ENCODE data around the gene C10orf62.
"Not testable (repeated sequence)": the region's sequence is repeated elsewhere in the genome, so short reads cannot be mapped to it uniquely, and the experiment has no call there.

Gene C10orf62, protein sequence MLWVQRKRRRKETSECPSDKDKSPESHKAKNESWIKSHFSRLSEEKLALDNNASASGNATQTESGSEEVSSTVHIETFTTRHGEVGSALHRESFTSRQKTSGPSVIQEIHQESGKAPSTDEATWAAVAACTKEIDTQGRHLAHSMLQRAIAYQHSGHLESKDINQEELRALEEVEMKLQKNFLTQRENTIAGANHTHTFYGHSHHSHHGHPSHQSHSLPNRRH

DNA sequence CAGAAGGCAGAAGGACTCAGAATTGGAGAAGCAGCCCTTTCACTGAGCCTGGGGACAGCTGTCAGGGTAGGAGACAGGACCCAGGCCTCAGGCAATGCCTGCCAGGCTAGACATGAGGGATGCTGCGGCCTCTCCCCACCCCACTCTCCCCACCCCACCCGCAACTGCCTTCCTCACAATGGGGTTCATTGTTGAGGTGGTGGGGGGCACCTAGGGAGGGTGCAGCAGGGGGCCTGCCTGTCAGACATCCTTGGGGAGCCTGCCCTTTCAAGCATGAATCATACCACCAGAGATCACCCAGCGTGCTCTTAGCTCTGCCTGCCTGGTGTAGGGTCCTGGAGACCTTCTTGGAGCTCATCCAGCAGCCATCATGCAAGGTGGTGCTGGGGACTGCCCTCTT is at the start of gene C10orf62:
Gene C10orf62, plus strand, starts transcription at position 243 of the 400 bp plus-strand sequence. CDS start 177 bp downstream, outside the sequence.
- no peak for DNase-seq (ENCODE audit: low spot score)

DNA sequence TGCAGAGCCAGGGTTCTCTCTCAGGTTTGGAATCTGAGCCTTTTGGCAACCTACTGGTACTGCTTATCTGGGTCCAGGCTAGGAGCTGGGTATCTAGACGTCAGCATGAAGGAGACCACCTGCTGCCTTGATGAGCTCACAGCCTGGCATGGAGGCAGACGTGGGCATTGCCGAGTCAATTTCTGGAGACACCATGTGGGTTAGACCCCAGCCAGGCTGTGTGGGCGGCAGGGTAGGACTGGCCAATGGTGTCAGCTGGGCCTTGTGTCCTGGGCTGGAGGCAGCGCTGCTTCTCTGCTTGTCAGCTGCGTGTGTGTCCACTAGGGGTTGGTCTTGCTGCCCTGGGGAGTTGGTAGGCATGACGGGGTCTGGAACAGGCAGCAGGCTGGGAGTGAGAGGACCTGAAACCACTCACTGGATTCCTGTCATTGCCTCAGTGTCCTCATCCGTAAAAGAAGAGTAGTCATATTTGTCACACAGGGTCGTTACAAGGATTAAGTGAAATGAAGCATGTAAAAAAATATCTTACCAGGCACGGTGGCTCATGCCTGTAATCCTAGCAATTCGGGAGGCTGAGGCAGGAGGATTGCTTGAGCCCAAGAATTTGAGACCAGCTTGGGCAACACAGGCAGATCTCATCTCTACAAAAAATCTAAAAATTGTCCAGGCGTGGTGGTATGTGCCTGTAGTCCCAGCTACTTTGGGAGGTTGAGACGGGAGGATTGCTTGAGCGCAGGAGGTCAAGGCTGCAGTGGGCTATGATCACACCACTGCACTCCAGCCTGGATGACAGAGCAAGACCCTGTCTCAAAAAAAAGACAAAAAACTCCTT is 48.6 kb upstream of the C10orf62 start:
- no peak for DNase-seq (ENCODE audit: low spot score)

- no peak for DNase-seq (ENCODE audit: low spot score)
These were observed 47.1 kb upstream of the C10orf62 start for GRCh38 chr10:97542169-97543024.

DNA sequence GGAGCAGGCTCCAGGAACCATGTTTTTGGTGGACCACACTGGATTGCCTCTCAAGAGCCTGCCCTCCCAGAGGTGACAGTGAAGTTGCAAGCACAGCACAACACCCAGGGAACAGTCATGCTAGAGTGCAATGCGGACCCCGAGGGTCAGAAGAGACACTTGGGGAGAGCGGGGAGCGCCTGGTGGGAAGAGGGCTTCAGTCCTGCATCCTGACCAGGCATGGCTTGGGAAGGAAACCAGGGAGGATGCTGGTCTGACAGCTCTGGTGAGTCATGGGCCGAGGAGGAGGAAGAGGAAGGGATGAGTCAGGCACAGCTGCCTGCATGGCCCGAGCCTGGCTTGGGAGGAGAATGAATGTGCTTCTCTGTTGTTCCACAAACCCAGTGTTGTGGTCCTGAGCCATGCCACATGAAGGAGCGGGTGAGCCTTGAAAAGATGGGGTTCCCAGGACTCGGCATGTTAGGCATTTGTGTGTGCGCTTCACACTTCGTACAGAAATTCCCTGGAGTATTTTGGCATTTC is 46.4 kb upstream of the C10orf62 start:
- peak; percentile 91 for DNase-seq (ENCODE audit: low spot score)

GRCh38 chr10:97546456-97547270 is 42.9 kb upstream of the C10orf62 start:
- DNase-seq (ENCODE audit: low spot score), result no peak

DNA sequence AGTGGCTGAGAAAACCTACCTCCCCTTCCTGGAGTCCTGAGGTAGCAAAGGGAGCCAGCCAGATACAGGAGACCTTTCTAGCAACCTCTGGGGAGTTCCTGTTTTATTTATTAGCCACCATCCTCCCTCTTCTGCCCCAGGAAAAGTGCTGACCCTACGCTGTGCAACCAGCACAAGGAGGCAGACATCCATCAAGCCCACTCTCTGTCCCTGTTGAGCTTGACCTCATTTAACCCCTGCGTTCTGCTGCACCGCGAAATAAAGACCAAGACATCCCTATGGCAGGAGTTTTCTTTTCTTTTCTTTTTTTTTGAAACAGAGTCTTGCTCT is 42.3 kb upstream of the C10orf62 start:
- DNase-seq (ENCODE audit: low spot score), result no peak

DNA sequence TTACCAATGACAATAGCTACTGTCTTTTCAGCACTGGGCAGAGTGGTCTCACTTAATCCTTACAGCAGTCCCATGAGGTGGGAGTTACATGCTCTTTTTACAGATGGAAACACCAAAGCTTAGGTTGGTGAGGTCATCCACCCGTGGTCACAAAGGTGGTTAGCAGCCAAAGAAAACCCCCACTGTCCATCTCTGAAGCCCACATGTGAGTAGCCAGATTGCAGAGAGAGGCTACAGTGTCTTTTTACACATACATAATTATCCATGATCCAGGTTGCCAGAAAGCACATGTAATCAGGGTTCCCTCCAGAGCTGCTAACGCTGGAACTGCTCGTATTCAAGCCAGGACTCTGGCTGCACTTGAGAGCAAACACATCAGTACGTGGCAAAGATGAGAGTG is 41.6 kb upstream of the C10orf62 start:
- DNase-seq (ENCODE audit: low spot score), result no peak

DNA sequence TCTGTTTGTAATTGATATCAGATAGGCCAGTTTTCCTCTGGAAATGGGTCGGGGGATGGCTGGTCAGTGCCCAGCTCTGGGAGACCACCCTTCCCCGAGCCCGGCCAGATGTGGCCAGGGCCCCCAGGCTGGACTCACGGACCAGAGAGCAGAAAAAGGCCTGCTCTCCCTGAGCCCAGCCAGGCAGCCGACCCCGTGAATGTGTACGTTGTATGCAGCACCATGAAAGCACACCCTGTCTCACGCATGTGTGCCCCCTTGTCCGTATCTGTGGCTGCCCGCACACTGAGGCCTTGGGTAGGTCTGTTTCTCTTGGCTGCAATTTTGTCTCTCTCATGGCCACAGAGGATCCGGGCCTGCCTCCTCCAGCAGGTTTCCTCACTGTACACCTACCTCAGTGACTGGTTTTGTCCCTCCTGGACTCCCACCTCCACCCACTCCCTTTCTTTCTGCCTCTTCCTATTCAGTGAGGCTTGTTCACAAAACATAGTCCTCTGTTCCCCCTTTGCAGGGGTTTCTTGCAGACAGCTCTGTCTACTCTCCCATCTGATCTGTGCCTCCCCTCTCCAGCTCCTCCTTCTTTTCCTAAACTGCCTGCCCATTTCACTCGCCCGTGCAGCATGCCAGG is 40.6 kb upstream of the C10orf62 start:
- no peak for DNase-seq (ENCODE audit: low spot score)

DNA sequence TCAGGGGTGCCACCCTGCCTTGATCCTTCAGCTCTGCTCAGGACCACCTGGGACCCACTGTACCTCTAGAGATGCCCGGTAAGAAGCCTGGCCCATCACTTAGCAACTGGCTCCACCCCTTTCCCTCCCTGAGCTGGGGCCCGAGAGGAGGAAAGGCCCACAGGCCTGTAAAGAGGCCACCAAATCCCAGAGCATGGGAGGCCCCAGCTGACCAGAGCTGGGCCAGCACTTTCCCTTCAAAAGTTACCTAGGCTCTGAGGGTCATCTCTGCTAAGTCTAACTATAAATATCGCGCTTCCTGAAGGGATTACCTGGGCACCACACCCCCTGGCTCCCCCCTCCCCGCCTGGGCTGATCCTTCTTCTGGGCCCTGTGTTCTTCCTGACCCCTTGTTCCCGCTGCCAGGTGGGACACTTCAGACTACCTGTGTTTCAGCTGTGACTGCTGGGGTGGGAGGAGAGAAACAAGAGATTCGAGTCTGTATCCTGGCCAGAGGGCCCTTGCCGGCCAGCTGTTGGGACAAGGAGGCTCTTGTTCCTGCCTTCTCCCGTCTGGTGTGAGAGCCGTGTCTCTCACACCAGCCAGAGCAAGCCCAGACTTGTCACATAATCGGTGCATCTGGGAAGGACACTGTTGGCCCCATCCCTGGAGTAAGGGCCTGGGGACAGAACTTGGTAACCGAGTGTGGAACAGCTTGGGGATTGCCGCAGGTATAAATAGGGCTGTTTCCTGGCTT is 39.8 kb upstream of the C10orf62 start:
- DNase-seq (ENCODE audit: low spot score), result peak; percentile 78

DNA sequence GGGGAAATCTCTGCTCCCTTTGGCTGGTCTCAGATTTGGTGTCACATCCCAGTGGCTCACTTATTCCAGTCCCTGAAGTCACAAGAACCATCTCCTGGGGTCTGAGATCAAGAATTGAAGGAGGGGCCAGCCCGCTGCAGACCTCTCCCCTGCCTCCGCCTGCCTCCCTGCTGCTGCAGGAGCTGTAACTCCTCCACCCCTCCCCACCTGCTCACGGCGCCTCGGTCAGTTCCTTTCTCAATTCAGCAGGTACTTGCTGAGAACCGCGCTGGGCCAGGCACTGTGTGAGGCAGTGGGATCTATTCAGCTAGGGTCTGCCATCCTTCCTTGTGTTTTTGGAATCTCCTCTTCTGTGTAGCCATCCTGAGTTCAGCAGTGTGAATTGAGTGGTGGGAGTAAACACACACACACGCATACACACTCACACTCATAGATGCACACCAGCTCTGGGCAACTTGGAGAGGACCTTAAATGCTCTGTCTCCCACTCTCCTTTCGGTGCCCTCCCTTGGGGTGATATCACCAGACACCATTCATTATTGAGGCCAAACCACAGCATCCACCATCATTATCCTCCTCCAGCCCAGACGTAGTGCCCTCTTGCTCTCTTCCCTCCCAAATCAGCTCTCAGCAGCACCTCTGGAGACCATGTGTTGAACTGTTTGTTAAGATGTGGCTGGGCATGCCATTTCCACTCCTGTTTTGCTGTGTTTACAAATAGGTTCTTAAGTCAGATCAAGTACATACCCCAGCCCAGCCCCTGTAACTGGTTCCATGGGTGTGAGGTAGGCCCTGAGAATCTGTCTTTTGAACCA is 39.0 kb upstream of the C10orf62 start:
- DNase-seq (ENCODE audit: low spot score), result no peak

GRCh38 chr10:97551271-97551670 is 38.2 kb upstream of the C10orf62 start:
- DNase-seq (ENCODE audit: low spot score), result no peak

- DNase-seq (ENCODE audit: low spot score), result peak; percentile 62
These were observed 35.9 kb upstream of the C10orf62 start for GRCh38 chr10:97553575-97554031.

DNA sequence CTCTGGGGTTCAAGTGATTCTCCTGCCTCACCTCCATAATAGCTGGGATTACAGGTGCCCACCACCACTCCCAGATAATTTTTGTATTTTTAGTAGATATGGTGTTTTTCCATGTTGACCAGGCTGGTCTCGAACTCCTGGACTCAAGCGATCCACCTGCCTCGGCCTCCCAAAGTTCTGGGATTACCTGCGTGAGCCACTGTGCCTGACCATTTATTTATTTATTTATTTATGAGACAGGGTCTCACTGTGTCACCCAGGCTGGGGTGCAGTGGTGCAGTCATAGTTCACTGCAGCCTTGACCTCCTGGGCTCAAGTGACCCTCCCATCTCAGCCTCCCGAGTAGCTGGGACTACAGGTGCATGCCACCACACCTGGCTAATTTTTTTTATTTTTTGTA is 35.2 kb upstream of the C10orf62 start:
- DNase-seq (ENCODE audit: low spot score), result not testable (repeated sequence)

DNA sequence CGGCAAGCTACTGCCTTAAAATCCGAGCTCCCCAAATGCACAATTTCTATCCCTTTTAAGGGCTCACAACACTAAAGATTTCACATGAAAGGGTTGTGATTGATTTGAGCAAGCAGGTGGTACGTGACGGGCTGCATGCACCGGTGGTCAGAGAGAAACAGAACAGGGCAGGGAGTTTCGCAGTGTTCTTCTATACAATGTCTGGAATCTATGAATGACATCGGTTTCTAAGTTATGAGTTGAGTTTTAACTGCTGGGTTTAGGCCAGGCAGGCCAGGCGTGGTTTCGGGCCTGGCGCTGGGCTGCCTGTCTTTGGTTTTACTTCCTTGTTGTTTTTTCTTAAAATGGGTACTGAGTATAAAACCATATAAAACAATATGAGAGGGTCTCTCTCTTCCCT is 34.0 kb upstream of the C10orf62 start:
- not testable (repeated sequence) for DNase-seq (ENCODE audit: low spot score)

DNA sequence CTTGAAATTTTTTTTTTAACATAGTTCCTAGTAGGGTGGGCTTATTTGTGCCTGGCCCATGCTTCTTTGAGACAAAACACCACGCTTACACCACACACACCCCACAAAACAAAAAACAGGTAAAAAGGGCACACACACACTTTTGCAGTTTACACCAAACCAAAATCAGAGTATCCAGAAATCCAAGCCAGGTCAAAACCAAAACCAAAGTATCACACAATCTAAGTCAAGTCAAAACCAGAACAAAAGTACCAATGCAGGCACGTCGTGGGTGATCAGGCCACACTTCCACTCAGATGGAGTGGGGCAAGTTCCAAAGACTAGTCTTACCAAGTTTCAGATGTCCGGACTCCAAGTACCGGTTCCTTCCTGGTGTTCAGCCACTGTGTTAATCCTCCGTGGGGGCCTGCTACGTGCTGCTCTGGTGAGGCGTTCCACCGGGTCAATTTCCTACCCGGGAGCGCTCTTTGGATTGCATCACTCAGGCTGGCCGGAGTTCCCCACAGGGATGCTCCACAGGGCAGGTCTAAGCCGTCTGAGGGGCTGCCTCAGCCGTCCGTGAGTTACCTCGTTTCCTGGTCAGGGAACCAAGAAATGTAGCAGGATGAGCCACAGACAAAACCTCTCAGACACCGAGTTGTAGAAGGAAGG is 28.7 kb upstream of the C10orf62 start:
- DNase-seq (ENCODE audit: low spot score), result not testable (repeated sequence)

DNA sequence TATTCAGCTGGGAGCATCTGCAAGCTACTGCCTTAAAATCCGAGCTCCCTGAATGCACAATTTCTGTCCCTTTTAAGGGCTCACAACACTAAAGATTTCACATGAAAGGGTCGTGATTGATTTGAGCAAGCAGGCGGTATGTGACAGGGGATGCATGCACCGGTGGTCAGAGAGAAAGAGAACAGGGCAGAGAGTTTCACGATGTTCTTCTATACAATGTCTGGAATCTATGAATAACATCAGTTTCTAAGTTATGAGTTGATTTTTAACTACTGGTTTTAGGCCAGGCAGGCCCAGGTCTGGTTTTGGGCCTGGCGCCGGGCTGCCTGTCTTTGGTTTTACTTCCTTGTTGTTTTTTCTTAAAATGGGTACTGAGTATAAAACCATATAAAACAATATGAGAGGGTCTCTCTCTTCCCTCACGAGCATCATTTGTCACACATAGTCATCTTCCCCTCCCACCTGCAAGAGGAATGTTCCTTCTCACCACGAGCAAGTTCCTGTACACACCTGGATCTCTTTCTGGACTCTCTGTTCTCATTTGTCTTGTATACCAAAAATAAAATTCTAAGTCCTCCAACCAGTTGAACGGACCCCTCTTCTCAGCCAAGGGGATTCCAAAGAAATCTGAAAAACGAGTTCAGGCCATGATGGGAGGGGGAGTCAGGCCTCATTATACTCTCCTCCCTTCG is 28.0 kb upstream of the C10orf62 start:
- not testable (repeated sequence) for DNase-seq (ENCODE audit: low spot score)

DNA sequence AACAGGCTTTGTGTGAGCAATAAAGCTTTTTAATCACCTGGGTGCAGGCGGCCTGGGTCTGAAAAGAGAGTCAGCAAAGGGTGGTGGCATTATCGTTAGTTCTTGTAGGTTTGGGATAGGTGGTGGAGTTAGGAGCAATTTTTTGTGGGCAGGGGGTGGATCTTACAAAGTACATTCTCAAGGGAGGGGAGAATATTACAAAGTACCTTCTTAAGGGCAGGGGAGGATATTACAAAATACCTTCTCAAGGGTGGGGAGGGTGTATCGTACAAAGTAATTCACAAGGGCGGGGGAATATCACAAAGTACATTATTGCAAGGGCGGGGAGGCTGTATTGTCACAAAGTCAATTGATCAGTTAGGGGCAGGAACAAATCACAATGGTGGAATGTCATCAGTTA is 27.2 kb upstream of the C10orf62 start:
- DNase-seq (ENCODE audit: low spot score), result not testable (repeated sequence)

DNA sequence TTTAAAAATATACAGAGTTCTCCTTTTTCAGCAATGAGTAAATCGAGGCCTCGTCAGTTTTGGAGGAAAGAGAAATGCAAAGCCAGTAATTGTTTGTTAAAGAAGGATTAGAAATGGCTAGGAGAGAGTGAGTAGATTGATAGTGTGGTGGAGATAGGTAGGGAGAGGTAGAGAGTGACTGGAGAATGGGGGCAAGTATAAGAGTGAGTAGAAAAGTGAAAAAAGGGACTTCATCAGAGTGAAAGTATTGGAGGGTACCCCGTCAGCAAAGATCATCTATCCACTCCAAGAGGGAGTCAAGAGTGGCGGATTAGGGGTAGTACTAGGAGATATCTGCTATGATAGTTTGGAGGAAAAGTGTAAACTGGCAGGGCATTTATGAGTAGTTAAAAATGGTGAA is 26.2 kb upstream of the C10orf62 start:
- no peak for DNase-seq (ENCODE audit: low spot score)

Data from putamen (tissue), 1 donor.